ENCODE results near the gene NNAT.
"Not testable (repeated sequence)": the region's sequence is repeated elsewhere in the genome, so short reads cannot be mapped to it uniquely, and the experiment has no call there.

The NNAT gene

GRCh38 chr20:37521061-37521771 lies at the start of gene NNAT:
NNAT (plus strand) TSS chr20:37521250; CDS start chr20:37521332, 82 bp downstream.
- ATAC-seq = no peak

GRCh38 chr20:37471741-37472235 lies 49.3 kb upstream of the NNAT start:
- ATAC-seq = no peak

GRCh38 chr20:37472435-37472834 lies 48.6 kb upstream of the NNAT start:
- ATAC-seq = not testable (repeated sequence)

GRCh38 chr20:37473249-37474000 lies 47.6 kb upstream of the NNAT start:
- ATAC-seq = no peak

- no peak for ATAC-seq
These were observed 46.7 kb upstream of the NNAT start for GRCh38 chr20:37474386-37474785.

GRCh38 chr20:37475252-37475651 lies 45.8 kb upstream of the NNAT start:
- ATAC-seq = no peak

GRCh38 chr20:37477041-37477440 lies 44.0 kb upstream of the NNAT start:
- no peak for ATAC-seq

GRCh38 chr20:37479266-37479665 lies 41.8 kb upstream of the NNAT start:
- ATAC-seq = no peak

GRCh38 chr20:37479925-37480691 lies 40.9 kb upstream of the NNAT start:
- ATAC-seq = no peak

GRCh38 chr20:37480919-37481318 lies 40.1 kb upstream of the NNAT start:
- no peak for ATAC-seq

GRCh38 chr20:37481610-37482009 lies 39.4 kb upstream of the NNAT start:
- ATAC-seq = no peak

- no peak for ATAC-seq
These were observed 36.7 kb upstream of the NNAT start for GRCh38 chr20:37484331-37484730.

- ATAC-seq = not testable (repeated sequence)
These were observed 34.8 kb upstream of the NNAT start for GRCh38 chr20:37486209-37486608.

- ATAC-seq = no peak
These were observed 30.2 kb upstream of the NNAT start for GRCh38 chr20:37490663-37491350.

GRCh38 chr20:37492096-37492625 lies 28.9 kb upstream of the NNAT start:
- no peak for ATAC-seq

GRCh38 chr20:37492945-37493344 lies 28.1 kb upstream of the NNAT start:
- no peak for ATAC-seq

GRCh38 chr20:37494301-37494700 lies 26.7 kb upstream of the NNAT start:
- ATAC-seq = no peak

GRCh38 chr20:37494796-37495195 lies 26.3 kb upstream of the NNAT start:
- ATAC-seq = no peak

- no peak for ATAC-seq
These were observed 22.9 kb upstream of the NNAT start for GRCh38 chr20:37498066-37498665.

- no peak for ATAC-seq
These were observed 20.7 kb upstream of the NNAT start for GRCh38 chr20:37500311-37500710.

GRCh38 chr20:37501940-37502339 lies 19.1 kb upstream of the NNAT start:
- no peak for ATAC-seq

GRCh38 chr20:37502654-37503053 lies 18.4 kb upstream of the NNAT start:
- no peak for ATAC-seq
